Smooth muscle cell of the pulmonary artery (primary cell): ENCODE data around the gene MAGI2. TPM values are rescaled to one million over a fixed set of nuclear protein-coding genes. Genes with fewer than 3 reads are reported as not detected.

Experiments
- total RNA-seq: library from RNA; depleted of rRNA; stranded (reverse); fragments of >200 nt; gene quantifications from 2 replicates; pipeline ENCODE4 v1.2.3, GENCODE V29; 2014

Gene MAGI2
- total RNA-seq, result 9.8 and 14.9 TPM in 2 replicates

DNA sequence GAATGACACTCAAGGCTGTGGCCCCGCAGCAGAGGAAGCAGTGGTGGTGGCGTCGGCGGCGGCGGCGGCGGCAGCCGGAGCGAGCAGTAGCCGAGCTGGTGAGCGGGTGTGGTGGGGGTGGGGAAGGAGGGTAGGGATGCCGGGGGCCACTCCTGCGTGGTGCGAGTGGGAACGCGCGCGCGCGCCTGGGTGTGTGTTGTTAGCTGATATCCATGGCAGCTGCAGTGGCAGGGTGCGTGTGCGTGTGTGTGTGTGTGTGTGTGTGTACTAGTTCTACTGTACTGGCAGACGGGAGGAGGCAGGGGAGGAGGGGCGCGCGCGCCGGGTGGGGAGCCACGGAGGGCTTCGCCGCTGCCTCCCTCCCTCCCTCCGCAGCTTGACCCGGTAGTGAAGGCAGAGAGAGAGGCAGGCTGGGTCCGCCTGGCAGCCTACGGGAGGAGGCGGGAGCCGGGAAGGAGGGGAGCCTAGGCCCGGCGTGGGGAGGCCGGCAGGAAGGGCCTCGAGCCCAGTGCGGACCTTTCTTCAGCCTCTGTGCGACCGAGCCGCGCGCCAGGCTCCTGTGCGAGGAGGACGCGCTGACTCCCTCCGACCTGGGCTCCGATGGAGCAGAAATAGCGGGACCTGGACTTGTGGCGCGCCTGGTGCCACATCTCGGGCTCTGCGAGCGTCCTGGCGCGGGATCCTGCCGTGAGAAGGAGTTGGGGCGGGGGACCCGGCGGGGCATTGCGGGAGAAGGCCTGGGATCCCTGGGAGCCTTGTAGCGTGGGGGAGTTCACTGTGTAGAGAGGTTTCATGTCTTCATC lies at the start of gene MAGI2:
MAGI2 (minus strand) TSS at position 110 of the 803 bp plus-strand sequence. CDS start 347 bp downstream, outside the sequence.

